ENCODE measurements around the gene FREM1. TPM values are rescaled to one million over a fixed set of nuclear protein-coding genes. Genes with fewer than 3 reads are reported as not detected.
"Not testable (repeated sequence)": the region's sequence is repeated elsewhere in the genome, so short reads cannot be mapped to it uniquely, and the experiment has no call there.

Gene FREM1
- total RNA-seq, 1 donor from 2014 or later: 7.0 TPM

GRCh38 chr9:14923701-14924100 lies 13.5 kb upstream of the FREM1 start:
- Histone ChIP-seq H3K27me3 (no peaks in the 10 kb centered on the region), H3K4me3 (no peak overlapping the region), H3K27ac (no peak overlapping the region), H3K9me3 (no peaks in the 10 kb centered on the region), H3K4me1 (peaks cover 8% of the 10 kb centered on the region), H3K36me3 (no peaks in the 10 kb centered on the region)
- TF ChIP-seq CTCF (IDR thresholded peaks at IDR 0.05): no peak
- ATAC-seq: no peak
- no peak for DNase-seq
- intact Hi-C loops (cut with DNase I): no loop called here

GRCh38 chr9:14920805-14921204 lies 10.6 kb upstream of the FREM1 start:
- H3K36me3 ChIP-seq; H3K27me3 ChIP-seq; intact Hi-C loops (cut with DNase I); H3K4me1 ChIP-seq; H3K27ac ChIP-seq; DNase-seq; ATAC-seq; H3K9me3 ChIP-seq; H3K4me3 ChIP-seq: not testable (repeated sequence)

GRCh38 chr9:14913366-14913765 lies 3.1 kb upstream of the FREM1 start:
- Histone ChIP-seq H3K36me3 (no peaks in the 10 kb centered on the region), H3K27me3 (no peaks in the 10 kb centered on the region), H3K27ac (no peak overlapping the region), H3K4me1 (peaks cover under 1% of the 10 kb centered on the region), H3K4me3 (no peak overlapping the region), H3K9me3 (no peaks in the 10 kb centered on the region)
- intact Hi-C loops (cut with DNase I): no loop called here
- TF ChIP-seq CTCF (IDR thresholded peaks at IDR 0.05): no peak
- ATAC-seq (no peak), DNase-seq (no peak)

GRCh38 chr9:14912859-14913258 lies 2.6 kb upstream of the FREM1 start:
- Histone ChIP-seq H3K36me3 (no peaks in the 10 kb centered on the region), H3K27ac (no peak overlapping the region), H3K4me3 (no peak overlapping the region), H3K9me3 (no peaks in the 10 kb centered on the region), H3K4me1 (peaks cover 4% of the 10 kb centered on the region), H3K27me3 (no peaks in the 10 kb centered on the region)
- no peak for ATAC-seq
- no peak for TF ChIP-seq CTCF (IDR thresholded peaks at IDR 0.05)
- intact Hi-C loops (cut with DNase I): no loop called here
- DNase-seq: no peak

- Histone ChIP-seq H3K36me3 (no peaks in the 10 kb centered on the region), H3K27me3 (no peaks in the 10 kb centered on the region), H3K4me3 (no peak overlapping the region), H3K27ac (peak overlapping the region; percentile 36), H3K9me3 (no peaks in the 10 kb centered on the region), H3K4me1 (peaks cover 4% of the 10 kb centered on the region)
- ATAC-seq: no peak
- DNase-seq: no peak
- intact Hi-C loops (cut with DNase I): no loop called here
- no peak for TF ChIP-seq CTCF (IDR thresholded peaks at IDR 0.05)
Observed at GRCh38 chr9:14911046-14911445, 818 bp upstream of the FREM1 start.

- intact Hi-C loops (cut with DNase I): no loop called here
- H3K4me3 ChIP-seq: peak overlapping the region; percentile 38
- no peaks in the 10 kb centered on the region for H3K36me3 ChIP-seq
- no peaks in the 10 kb centered on the region for H3K27me3 ChIP-seq
- peaks cover 4% of the 10 kb centered on the region for H3K4me1 ChIP-seq
- peak overlapping the region; percentile 24 for H3K27ac ChIP-seq
- H3K9me3 ChIP-seq: no peaks in the 10 kb centered on the region
- DNase-seq (no peak), ATAC-seq (no peak)
- TF ChIP-seq CTCF (IDR thresholded peaks at IDR 0.05): no peak
Observed at GRCh38 chr9:14909601-14909960, 647 bp downstream of the FREM1 start.
